Neuronal stem cell (in vitro differentiated cells): Measurements from ENCODE around the gene LUC7L3.

ENCODE experiments used
- DNase-seq: peaks from one replicate; pipeline ENCODE4 v3.0.0-alpha.2; 2013; ENCODE audit warnings: low spot score
- H2AFZ ChIP-seq: one replicate; pipeline ENCODE4 v1.6.1; 2013; ENCODE audit warnings: mild to moderate bottlenecking, low read length, inconsistent platforms
- H2AK5ac ChIP-seq: 2 replicates; pipeline ENCODE4 v1.6.1; 2013; ENCODE audit warnings: low read depth, mild to moderate bottlenecking, inconsistent platforms, low read length, moderate library complexity, mixed read lengths
- H2BK120ac ChIP-seq: 2 replicates; pipeline ENCODE4 v1.6.1; 2013; ENCODE audit warnings: low read depth, mild to moderate bottlenecking, inconsistent platforms, low read length, moderate library complexity, mixed read lengths
- H2BK12ac ChIP-seq: one replicate; pipeline ENCODE4 v1.6.1; 2013; ENCODE audit warnings: low read length, inconsistent platforms
- H2BK15ac ChIP-seq: 2 replicates; pipeline ENCODE4 v1.6.1; 2013; ENCODE audit warnings: mild to moderate bottlenecking, low read length, inconsistent platforms, mixed read lengths
- H2BK5ac ChIP-seq: one replicate; pipeline ENCODE4 v1.6.1; 2013; ENCODE audit warnings: inconsistent platforms, mild to moderate bottlenecking, low read length, moderate library complexity
- H3K14ac ChIP-seq: one replicate; pipeline ENCODE4 v1.6.1; 2013; ENCODE audit warnings: low read length, inconsistent platforms
- H3K18ac ChIP-seq: 2 replicates; pipeline ENCODE4 v1.6.1; 2013; ENCODE audit warnings: low read length, inconsistent platforms
- H3K23ac ChIP-seq: 2 replicates; pipeline ENCODE4 v1.6.1; 2013; ENCODE audit warnings: low read depth, mild to moderate bottlenecking, mixed read lengths, low read length, inconsistent platforms; ENCODE audit not compliant: poor library complexity
- H3K27ac ChIP-seq: replicated peaks from 3 replicates; pipeline ENCODE4 v1.5.1; 2013; ENCODE audit warnings: low read length, inconsistent platforms
- H3K27me3 ChIP-seq, 3 experiments: 2 replicates each; pipeline ENCODE4 v1.6.1; 2013; ENCODE audit warnings: low read length in 3 of 3, mild to moderate bottlenecking in 2 of 3, inconsistent platforms in 1 of 3, low read depth in 1 of 3, mixed read lengths in 1 of 3, moderate library complexity in 1 of 3; ENCODE audit not compliant: control insufficient read depth in 3 of 3, insufficient read depth in 3 of 3
- H3K36me3 ChIP-seq, 2 donors: replicated peaks in 1 of 2; 2 replicates each; pipeline ENCODE4 v1.6.1; 2013; ENCODE audit warnings: low read length in 2 of 2; ENCODE audit not compliant: control insufficient read depth in 2 of 2, insufficient read depth in 2 of 2
- H3K4ac ChIP-seq: 2 replicates; pipeline ENCODE4 v1.6.1; 2013; ENCODE audit warnings: inconsistent platforms, mild to moderate bottlenecking, low read length, moderate library complexity
- H3K4me1 ChIP-seq, 2 donors: 1 replicate in 1 of 2; 2 replicates in 1 of 2; pipeline ENCODE4 v1.6.1; 2013; ENCODE audit warnings: low read length in 2 of 2, low read depth in 1 of 2; ENCODE audit not compliant: control insufficient read depth in 2 of 2, insufficient read depth in 1 of 2
- H3K4me2 ChIP-seq: one replicate; pipeline ENCODE4 v1.6.1; 2013; ENCODE audit warnings: mild to moderate bottlenecking, low read length, inconsistent platforms; ENCODE audit not compliant: insufficient read depth, poor library complexity, severe bottlenecking
- H3K4me3 ChIP-seq, 2 donors: 2 replicates each; pipeline ENCODE4 v1.5.1; 2013; ENCODE audit warnings: low read length in 2 of 2, mild to moderate bottlenecking in 2 of 2, inconsistent platforms in 1 of 2, moderate library complexity in 1 of 2
- H3K79me1 ChIP-seq: one replicate; pipeline ENCODE4 v1.6.1; 2013; ENCODE audit warnings: low read depth, mild to moderate bottlenecking, inconsistent platforms, low read length, moderate library complexity
- H3K9ac ChIP-seq: one replicate; pipeline ENCODE4 v1.6.1; 2013; ENCODE audit warnings: mild to moderate bottlenecking, low read depth, low read length, inconsistent platforms; ENCODE audit not compliant: poor library complexity
- H3K9me3 ChIP-seq, 2 donors: replicated peaks in 1 of 2; 2 replicates each; pipeline versions ENCODE3 to v1.6.1; 2013; ENCODE audit warnings: low read length in 2 of 2, mild to moderate bottlenecking in 2 of 2, inconsistent platforms in 1 of 2, low read depth in 1 of 2, mixed read lengths in 1 of 2, moderate library complexity in 1 of 2; ENCODE audit not compliant: control insufficient read depth in 2 of 2, insufficient read depth in 1 of 2
- H4K8ac ChIP-seq: one replicate; pipeline ENCODE4 v1.6.1; 2013; ENCODE audit warnings: low read depth, mild to moderate bottlenecking, inconsistent platforms, low read length, moderate library complexity
- H4K91ac ChIP-seq: one replicate; pipeline ENCODE4 v1.6.1; 2013; ENCODE audit warnings: low read length, low read depth, mild to moderate bottlenecking, inconsistent platforms; ENCODE audit not compliant: poor library complexity
- WGBS, 2 donors: extraction: QIAGEN DNeasy Blood & Tissue Kit; methylation state at CpG; one replicate each; pipeline ENCODE4 v1.1.7; 2013; ENCODE audit warnings: missing lambda C conversion rate in 2 of 2, mixed read lengths in 1 of 2; ENCODE audit not compliant: insufficient read length in 2 of 2, insufficient replicate concordance in 1 of 2; ENCODE audit errors: extremely low coverage in 2 of 2; 5-methylcytosine and 5-hydroxymethylcytosine counted together

Gene LUC7L3

GRCh38 chr17:50793007-50793406 lies 73.6 kb downstream of the LUC7L3 start:
- Histone ChIP-seq H3K9ac (peak overlapping the region; percentile 65), H4K8ac (no peak overlapping the region), H2BK12ac (peak overlapping the region; percentile 16), H2AK5ac (peak overlapping the region; percentile 67), H2BK120ac (peak overlapping the region; percentile 89), H3K9me3 (no peaks in the 10 kb centered on the region), H3K27ac (no peak overlapping the region), H2BK15ac (no peak overlapping the region), H3K79me1 (no peaks in the 10 kb centered on the region), H3K4me2 (no peak overlapping the region), H3K4me1 (peaks cover 6 to 11% of the 10 kb centered on the region in 2 donors), H3K18ac (no peak overlapping the region), H3K27me3 (no peaks in the 10 kb centered on the region), H4K91ac (no peak overlapping the region), H3K4me3 (no peak overlapping the region), H3K4ac (no peak overlapping the region), H3K23ac (no peak overlapping the region), H2AFZ (no peak overlapping the region), H3K14ac (no peak overlapping the region), H3K36me3 (no peaks in the 10 kb centered on the region), H2BK5ac (no peak overlapping the region)
- no CpG with 5 or more reads among the region's 8 CpGs for WGBS, 2 donors
- no peak for DNase-seq

GRCh38 chr17:50794361-50794760 lies 75.0 kb downstream of the LUC7L3 start:
- Histone ChIP-seq H2BK120ac (no peak overlapping the region), H3K4ac (no peak overlapping the region), H2BK5ac (no peak overlapping the region), H4K91ac (no peak overlapping the region), H3K27me3 (no peaks in the 10 kb centered on the region), H3K36me3 (no peaks in the 10 kb centered on the region), H2BK12ac (no peak overlapping the region), H3K23ac (no peak overlapping the region), H3K14ac (no peak overlapping the region), H3K27ac (no peak overlapping the region), H3K4me3 (no peak overlapping the region), H3K18ac (no peak overlapping the region), H3K79me1 (no peaks in the 10 kb centered on the region), H2AK5ac (no peak overlapping the region), H3K9me3 (no peaks in the 10 kb centered on the region), H3K4me1 (peaks cover 9 to 14% of the 10 kb centered on the region in 2 donors), H3K9ac (no peak overlapping the region), H3K4me2 (no peak overlapping the region), H2AFZ (no peak overlapping the region), H4K8ac (no peak overlapping the region), H2BK15ac (no peak overlapping the region)
- DNase-seq = no peak
- no CpG with 5 or more reads among the region's 6 CpGs for WGBS, 2 donors

GRCh38 chr17:50797135-50797810 lies 77.9 kb downstream of the LUC7L3 start:
- H3K27me3 ChIP-seq = peaks cover 0 to 7% (median 0%) of the 10 kb centered on the region in 3 experiments
- no peak overlapping the region for H3K23ac ChIP-seq
- H3K4me2 ChIP-seq = no peak overlapping the region
- no peak overlapping the region for H3K9ac ChIP-seq
- no peak overlapping the region for H2AK5ac ChIP-seq
- no peak for DNase-seq
- no peak overlapping the region for H3K27ac ChIP-seq
- peaks cover 3 to 13% of the 10 kb centered on the region in 2 donors for H3K4me1 ChIP-seq
- H3K9me3 ChIP-seq = no peaks in the 10 kb centered on the region
- no peak overlapping the region for H3K4me3 ChIP-seq
- H2AFZ ChIP-seq = peak overlapping the region; percentile 75
- WGBS, 2 donors = no CpG with 5 or more reads among the region's 11 CpGs
- H4K8ac ChIP-seq = no peak overlapping the region
- H2BK12ac ChIP-seq = no peak overlapping the region
- H2BK15ac ChIP-seq = no peak overlapping the region
- H3K18ac ChIP-seq = no peak overlapping the region
- no peaks in the 10 kb centered on the region for H3K36me3 ChIP-seq
- no peak overlapping the region for H2BK5ac ChIP-seq
- no peaks in the 10 kb centered on the region for H3K79me1 ChIP-seq
- H2BK120ac ChIP-seq = no peak overlapping the region
- H3K14ac ChIP-seq = no peak overlapping the region
- H3K4ac ChIP-seq = no peak overlapping the region
- H4K91ac ChIP-seq = no peak overlapping the region

- no peak for DNase-seq
- Histone ChIP-seq H3K27ac (no peak overlapping the region), H3K23ac (no peak overlapping the region), H2AFZ (peak overlapping the region; percentile 72), H3K4ac (no peak overlapping the region), H3K14ac (no peak overlapping the region), H4K8ac (no peak overlapping the region), H2BK12ac (no peak overlapping the region), H3K4me3 (peak overlapping the region in 1 of 2 donors; percentile 58), H3K9ac (no peak overlapping the region), H2BK5ac (peak overlapping the region; percentile 30), H3K4me1 (peaks cover 6 to 13% of the 10 kb centered on the region in 2 donors), H3K4me2 (no peak overlapping the region), H3K27me3 (peaks cover 0 to 7% (median 0%) of the 10 kb centered on the region in 3 experiments), H2BK120ac (no peak overlapping the region), H4K91ac (no peak overlapping the region), H2BK15ac (peak overlapping the region; percentile 64), H2AK5ac (peak overlapping the region; percentile 21), H3K18ac (peak overlapping the region; percentile 23), H3K9me3 (no peaks in the 10 kb centered on the region), H3K36me3 (no peaks in the 10 kb centered on the region), H3K79me1 (no peaks in the 10 kb centered on the region)
- no CpG with 5 or more reads among the region's 19 CpGs for WGBS, 2 donors
Measured at GRCh38 chr17:50798424-50799288, 79.3 kb downstream of the LUC7L3 start.
